Renal pelvis (tissue), 4 donors: ENCODE results near the gene HMGB3. TPM values are rescaled to one million over a fixed set of nuclear protein-coding genes. Genes with fewer than 3 reads are reported as not detected.
"Not testable (repeated sequence)": the region's sequence is repeated elsewhere in the genome, so short reads cannot be mapped to it uniquely, and the experiment has no call there.

Experiments used
- DNase-seq: peaks from one replicate; pipeline ENCODE4 v3.0.0-alpha.2; 2013
- polyA plus RNA-seq, 3 donors: library from polyadenylated mRNA; unstranded; fragments of 120-200 nt; gene quantifications; one replicate each; pipeline ENCODE4 v1.2.1, GENCODE V29; 2013; ENCODE audit not compliant: insufficient read length in 3 of 3

HMGB3 gene
- polyA plus RNA-seq, 3 donors = 121 to 148 (median 124) TPM

DNA sequence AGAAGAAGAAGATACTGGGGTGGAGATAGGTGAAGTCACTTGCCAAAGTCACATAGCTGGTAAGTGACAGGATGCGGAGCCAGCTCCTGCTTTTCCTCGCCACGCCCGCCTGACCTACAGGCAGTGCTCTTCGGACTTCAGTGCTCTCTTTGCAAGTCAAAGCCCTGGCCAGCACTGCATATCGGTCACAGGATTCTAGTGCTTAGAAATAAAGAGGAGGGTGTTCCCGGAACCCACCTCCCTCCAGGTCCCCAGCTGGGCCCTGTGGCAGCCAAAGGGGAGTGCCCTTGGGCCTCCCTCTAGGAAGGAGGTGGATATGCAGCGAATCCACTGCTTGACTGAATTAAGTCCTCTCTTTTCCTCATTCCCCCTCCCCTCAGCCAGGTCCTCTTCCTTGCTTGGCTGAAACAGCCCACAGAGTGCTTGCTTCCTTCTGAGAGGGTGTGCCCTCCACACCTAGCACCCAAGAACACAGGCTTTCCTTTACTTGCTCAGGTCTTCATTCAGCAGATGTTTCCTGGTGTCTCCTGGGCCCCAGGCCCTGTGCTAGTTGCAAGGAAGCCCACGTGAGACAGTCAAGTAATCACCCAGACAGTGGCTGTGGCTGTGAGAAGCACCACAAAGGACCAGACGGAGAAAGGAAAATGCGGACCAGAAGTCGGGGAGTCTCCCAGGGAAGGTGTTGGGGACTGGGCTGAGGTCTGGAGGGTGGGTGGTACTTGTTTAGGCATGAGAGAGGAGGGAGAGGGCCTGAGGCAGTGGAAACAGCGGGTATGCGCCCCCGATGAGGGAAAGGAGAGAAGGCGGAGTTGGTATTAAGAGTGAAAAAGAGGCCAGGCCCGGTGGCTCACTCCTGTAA, 14.0 kb upstream of the HMGB3 start:
- no peak for DNase-seq

DNA sequence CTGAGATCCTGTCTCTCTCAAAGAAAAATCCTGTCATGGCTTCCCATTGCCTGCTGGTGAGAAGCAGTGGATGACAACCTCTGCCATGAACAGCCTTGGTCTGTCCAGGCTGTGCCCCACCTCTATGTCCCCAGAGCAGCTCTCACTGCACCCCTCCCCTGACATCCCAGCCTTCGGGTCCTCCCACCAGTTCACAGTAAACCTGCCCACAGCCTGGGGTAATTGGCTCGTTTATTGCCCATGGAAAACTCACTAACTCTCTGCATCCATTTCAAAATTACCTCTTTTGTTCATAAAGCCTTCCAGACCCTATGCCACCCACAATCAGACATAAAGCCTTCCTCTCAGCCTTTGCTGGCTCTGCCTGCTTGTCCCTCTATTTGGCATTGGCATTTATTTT, 10.7 kb upstream of the HMGB3 start:
- no peak for DNase-seq

DNA sequence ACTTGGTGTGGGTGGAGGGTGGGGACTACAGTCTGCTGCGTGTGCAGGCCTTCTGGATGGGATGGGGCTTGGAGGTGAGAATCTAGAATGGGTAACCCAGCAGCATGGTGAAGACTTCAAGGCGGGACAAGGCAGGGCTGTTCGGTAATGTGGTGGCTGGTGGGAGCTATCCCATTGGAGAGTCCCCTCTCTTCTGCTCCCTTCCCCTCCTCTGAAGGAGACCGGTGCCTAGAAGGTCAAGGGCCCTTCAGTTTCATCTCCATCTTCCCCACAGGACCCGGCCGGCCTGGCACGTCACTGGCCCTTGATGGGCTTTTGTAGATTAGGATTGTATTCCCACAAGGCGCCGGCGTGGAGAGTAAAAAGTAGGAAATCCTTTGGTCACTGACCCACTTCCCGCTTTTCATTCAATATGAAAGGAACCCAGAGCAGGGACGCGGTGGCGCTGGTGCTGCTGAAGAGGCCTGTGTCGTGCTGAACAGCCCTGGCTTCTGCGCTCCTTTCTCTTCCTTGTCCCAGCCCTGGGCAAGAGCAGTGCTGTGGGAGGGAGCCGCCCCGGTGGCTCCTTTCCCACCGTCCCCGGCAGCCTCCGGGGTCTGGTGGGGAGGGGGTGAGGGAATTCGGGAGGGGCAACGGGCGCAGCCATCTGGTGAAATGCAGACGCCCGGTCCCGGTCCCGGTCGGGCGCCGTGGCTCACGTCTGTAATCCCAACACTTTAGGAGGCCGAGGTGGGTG, 7.3 kb upstream of the HMGB3 start:
- no peak for DNase-seq

DNA sequence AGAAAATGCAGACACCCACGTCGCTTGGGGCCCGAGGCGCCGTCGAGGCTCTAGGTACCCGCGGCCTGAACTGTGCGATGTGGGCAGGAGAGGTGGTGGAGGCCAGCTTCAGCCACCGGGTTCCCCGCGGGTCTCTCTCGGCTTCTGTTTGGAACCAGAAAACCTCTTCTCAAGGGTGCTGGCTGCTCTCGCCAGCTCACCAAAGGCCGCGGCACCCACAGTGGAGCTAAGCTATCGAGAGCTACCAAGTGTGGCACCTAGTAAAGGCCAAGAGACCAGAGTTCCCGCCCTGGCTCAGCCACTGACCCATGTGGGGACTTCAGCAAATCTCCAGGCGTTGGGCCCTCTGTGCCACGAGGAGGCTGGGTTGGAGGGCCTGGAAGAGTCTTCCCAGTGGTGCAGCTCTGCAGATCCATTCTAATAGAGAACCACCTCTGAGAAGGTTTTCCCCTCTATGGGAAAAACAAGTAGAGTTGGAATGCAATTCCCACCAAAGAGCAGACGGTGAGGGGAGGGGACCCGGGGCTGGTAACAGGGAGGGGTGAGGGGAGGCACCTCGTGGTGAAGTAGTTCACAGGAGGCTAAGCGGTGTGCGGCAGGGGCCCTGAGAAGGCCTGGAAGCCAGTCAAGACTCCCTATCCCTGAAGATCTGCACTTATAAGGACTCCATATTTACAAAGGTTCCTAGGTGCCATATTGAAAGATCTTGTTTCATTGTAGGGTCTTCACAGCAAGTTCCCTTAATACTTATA, 5.5 kb upstream of the HMGB3 start:
- DNase-seq = no peak

DNA sequence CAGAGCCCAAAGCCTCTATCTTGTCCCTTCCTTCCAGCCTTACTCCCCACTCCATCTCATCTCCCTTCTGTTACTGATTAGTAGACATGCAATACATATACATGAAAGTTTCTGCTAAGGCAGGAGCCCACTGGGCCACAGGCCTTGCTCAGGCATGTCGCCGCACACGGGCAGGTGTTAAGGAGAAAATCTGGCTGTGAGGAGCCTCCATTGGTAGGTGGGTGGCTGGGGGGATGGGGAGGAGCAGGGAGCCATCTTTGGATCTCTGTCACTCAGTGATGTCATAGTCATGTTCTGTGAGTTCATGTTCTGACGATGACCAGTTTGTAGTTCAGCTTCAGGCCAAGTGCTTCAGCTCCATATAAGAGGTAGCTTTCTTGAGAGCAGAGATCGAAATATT, 2.9 kb upstream of the HMGB3 start:
- DNase-seq = no peak

DNA sequence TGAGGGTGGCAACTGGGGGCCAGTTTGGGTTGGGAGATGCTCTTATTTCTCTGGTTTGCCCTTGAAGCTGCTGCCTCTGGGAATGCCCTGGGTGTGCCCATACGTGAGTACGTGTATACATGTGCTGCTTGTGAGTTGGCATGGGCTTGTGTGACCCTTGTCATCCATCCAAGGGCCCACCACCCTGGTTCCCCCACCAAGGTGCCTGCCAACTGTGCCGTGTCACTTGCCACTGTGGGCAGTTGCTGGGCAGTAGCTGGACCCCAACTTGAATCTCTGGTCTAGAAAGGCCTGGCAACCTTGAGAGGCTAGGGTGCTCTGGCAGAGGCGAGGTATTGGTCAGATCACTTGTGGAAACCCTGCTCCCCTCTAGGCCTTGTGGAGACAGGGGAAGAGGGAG, 2.4 kb upstream of the HMGB3 start:
- no peak for DNase-seq

DNA sequence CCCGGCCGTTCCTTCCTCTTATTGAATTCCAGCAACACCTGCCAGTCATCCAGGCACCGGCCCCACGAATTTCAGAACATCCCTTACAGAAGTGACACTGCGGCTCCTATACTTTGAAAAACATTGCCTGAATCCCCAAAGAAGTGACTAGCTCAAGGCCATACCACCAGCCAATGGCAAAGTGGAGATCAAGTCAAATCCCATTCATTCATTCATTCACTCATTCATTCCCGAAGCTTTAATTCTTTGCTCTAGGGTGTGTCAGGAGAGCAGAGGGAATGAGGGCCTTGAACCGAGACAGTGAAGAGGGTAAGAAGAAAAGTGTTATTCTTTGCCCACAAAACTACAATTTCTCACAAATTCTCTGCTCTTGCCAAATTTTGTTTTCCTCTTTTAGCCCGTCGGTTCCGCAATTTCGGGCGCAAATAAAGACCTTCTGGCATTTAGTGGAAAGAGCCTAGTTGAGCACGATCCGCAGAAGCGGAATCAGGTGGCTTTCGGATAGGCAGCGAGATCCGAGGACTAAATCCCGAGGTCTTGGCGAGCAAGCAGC, 824 bp upstream of the HMGB3 start:
- DNase-seq = no peak

DNA sequence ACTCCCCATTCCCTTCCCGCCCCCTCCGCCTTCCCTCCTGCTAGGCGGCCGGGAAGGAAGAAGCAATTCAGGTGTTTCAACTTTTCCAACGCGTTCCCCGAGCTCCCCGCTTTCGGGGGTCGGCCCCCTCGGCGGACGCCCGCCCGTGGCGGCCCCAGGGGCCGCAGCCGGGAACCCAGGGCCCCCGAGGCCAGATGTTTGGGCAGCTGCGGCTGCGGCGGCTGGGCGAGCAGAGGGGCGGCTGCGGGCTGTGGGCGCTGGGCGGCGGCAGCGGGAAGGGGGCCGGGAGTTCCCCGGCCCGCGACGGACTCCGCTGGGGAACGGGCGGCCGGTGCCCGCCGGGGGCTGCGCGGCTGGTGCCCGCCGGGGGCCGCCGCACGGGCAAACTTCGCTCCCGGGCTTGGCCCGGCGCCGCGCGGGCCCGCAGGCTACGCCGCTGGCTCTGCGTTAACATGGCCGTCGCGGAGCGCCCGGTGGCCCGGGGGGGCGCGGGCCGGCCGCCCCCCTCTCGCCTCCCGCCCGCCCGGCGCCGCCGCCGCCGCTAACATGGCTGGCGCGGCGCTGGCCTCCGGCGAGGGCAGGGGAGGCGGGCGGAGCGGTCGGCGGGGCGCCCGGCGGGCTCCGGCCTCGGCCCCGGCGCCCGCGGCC, 510 bp downstream of the HMGB3 start:
- DNase-seq = no peak

DNA sequence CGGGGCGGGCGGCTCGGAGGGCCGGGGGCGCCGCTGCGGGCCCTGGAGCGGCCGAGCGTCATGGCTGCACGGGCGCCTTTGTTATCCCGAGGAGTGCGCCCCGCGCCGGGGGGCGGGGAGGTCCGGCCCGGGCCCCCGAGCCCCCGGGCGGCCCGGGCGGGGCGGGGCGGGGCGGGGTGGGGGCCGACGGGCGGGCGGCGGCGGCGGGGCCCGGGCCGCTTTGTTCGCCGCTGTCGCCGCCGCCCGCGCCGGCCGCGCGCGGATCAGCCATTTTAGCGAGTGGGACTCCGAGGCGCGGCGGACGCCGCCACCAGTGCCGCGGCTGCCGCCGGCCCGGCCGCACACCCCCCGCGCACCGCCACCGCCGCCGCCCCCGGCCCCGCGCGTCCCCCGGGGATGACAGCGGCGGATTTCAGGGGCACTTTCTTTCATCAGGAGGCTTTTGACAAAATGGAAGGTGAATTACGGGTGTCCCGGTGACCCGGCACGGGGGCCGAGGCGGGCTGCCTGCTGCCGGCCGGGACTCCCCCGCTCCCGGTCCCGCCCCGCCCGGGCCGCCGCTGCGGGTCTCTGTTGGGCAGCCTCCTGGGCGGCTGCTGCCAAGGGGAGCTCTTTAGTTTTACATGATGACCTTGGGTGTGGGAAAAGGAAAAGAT, 1.2 kb downstream of the HMGB3 start:
- no peak for DNase-seq

DNA sequence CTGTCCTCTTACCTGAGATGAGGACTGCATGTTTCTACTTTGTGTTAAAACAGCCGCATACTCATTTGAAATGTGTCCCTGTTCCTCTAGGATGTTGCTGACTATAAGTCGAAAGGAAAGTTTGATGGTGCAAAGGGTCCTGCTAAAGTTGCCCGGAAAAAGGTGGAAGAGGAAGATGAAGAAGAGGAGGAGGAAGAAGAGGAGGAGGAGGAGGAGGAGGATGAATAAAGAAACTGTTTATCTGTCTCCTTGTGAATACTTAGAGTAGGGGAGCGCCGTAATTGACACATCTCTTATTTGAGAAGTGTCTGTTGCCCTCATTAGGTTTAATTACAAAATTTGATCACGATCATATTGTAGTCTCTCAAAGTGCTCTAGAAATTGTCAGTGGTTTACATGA, 4.6 kb downstream of the HMGB3 start:
- DNase-seq = not testable (repeated sequence)

DNA sequence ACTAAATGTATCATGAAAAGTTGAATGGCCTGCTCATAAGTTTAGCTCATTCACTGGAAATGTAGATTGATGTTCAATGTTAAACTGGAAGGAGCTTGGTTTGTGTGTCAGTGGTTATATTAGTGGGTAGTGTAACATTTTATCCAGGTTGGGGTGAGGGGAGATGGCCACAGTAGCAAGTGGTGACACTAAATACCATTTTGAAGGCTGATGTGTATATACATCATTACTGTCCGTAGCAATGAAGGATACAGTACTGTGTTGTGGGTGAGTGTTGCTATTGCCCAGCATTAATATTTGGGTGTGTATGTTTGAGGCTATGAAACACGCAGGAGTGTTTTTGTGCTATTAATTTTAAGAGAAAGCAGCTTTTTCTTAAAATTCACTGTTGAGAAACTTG, 6.3 kb downstream of the HMGB3 start:
- no peak for DNase-seq

DNA sequence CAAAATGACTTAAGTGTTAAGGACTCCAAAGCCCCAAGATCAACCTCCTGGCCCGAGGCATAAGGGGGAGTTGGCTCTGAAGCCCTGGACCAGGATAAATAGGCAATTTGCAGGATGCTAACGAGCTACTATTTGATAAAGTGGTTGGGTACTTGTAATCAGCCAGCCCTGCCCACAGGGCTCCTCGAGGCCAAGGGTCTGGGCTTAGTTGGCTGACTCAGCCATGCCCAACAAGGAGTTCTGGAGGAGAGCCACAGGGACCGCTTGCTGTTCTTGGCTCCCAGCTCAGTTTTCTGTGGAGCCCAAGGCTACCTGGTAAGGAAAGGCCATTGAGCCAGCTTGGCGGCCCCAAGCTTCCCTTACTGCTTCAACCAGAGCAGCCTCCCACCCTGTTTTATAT, 7.8 kb downstream of the HMGB3 start:
- no peak for DNase-seq

DNA sequence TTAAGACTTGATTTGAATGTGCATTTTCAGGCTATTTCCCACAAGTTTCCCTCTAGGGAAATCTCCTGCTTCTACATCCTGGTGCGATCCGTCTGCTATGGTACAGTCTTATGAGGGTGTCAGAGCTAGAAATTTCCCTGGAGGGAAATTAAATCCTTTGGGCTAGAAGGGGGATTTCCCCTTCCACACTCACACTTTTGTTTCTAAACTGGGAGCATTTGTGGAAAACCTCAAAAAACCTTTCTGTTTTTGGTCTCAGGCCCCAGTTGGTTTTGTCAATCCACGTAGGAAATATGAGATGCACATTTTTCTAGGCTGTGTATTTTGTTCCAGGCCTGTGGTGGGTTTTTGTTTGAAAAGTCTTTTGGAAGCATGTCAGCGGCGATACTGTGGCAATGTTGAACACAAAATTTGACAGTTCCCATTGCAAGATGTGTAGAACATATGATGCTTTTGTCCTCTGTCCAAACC, 17.8 kb downstream of the HMGB3 start:
- no peak for DNase-seq

DNA sequence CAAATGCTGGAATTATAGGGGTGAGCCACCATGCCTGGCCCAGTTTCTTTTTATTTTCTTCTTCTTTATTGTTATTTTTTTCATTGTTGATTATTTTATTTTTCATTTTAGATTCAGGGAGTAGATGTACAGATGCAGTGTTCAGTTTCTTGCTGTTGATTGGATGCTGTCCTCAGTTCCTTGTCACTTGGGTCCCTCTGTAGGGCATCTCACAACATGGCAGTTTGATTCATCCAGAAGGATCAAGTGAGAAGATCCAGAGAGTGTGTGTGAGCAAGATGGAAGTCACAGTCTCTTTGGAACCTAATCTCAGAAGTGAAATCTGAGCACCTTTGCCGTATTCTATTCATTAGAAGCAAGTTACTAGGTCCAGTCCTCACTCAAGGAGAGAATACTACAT, 20.9 kb downstream of the HMGB3 start:
- DNase-seq = no peak

DNA sequence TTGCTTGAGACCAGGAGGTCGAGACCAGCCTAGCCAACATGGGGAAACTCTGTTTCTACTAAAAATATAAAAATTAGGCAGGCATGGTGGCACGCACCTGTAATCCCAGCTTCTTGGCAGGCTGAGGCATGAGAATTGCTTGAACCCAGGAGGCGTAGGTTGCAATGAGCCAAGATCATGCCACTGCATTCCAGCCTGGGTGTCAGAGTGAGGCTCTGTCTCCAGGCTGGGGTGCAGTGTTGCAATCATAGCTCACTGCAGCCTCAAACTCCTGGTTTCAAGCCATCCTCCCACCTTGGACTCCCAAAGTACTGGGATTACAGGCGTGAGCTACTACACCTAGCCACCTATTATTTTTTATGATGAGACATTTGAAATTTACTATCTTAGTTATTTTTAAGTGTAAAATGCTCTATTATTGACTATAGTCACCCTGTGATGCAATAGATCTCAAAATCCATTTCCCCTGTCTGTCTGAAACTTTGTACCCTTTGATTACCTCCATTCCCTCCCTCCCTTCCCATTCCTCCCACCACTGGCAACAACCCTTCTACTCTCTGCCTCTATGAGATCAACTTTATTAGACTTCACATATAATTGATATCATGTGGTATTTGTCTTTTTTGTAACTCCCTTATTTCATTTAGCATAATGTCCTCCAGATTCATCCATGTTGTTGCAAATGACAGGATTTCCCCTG, 23.4 kb downstream of the HMGB3 start:
- DNase-seq = no peak

DNA sequence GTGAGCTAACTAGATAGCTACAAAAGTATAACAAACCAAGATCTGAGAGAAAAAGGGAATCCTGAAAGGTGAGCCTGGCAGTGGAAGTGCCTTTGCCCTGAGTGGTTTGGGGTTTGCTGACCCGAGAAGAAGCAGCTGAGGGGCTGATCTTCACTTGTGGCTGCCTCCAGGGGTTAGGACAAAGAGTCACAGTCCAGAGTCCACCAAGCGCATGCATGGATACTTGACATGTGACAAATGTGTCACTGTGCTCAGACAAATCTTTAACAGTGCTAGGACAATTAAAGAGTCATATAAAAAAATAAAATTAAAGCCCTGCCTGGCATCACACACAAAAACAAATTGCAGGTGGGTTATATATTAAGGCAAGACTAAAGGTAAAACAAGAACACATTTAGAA, 26.4 kb downstream of the HMGB3 start:
- no peak for DNase-seq

DNA sequence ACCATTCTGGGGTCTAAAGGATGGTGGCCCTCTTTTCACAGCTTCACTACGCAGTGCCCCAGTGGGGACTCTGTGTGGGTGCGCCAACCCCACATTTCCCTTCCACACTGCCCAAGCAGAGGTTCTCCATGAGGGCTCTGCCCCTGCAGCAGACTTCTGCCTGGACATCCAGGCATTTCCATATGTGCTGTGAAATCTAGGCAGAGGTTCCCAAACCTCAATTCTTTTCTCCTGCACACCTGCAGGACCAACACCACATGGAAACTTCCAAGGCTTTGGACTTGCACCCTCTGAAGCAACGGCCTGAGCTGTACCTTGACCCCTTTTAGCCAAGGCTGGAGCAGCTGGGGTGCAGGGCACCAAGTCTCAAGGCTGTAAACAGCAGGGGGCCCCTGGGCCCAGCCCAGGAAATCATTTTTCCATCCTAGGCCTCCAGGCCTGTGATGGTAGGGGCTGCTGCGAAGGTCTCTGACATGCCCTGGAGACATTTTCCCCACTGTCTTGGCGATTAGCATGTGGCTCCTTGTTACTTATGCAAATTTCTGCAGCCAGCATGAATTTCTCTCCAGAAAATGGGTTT, 30.1 kb downstream of the HMGB3 start:
- DNase-seq = no peak

DNA sequence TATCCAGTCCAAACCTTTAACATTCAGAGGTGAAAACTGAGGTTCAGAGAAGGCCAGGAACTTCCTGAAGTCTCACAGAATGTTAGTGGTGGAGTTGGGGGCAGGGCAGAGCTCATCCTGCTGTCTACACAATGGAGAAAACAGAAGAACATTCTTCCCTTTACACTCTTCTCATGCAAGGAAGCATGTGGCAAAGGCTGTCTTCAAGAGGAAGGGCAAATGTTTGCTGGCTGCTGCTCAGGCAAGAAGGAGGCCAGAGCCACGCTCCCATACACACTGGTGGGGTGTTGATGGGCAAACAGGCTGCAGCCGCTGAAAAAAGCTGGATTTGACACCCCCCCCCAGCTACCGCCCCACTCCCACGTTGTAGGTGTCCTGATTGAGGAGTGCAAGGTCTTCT, 32.5 kb downstream of the HMGB3 start:
- no peak for DNase-seq

DNA sequence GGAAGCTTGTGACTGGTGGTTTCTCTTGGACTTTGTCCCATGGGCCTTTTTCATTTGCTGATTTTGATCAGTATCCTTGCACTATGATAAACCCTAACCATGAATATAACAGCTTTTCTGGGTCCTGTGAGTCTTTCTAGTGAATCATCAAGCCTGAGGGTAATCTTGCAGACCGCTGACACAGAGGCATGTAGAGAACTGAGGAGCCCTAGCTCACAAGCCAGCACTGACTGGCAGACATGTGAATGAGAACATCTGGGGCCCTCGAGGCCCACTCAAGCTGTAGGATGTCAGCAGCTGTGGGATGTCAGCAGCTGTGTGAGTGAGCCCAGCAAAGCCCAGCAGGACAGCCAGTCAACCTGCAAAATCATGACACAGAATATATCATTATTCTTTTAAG, 36.7 kb downstream of the HMGB3 start:
- DNase-seq = peak; percentile 4

DNA sequence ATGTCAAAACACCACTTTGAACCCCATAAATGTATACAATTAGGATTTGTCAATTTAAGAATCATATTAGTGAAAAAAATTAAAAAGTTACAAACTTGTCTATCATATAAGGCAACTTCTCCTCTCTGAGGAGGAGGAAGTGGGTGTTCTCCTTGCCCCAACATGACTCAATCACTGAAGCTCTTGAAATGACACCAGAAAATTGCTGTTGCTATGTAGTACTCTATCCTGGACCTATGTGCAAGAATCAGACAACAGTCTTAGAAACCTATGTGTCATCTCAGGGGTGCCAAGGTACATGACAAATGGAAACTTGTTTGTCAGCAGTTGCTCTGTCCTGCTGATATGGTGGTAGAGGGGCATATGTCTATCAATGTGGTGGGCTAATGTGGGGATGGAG, 47.7 kb downstream of the HMGB3 start:
- no peak for DNase-seq
